Activated effector memory CD4-positive, alpha-beta T cell treated with Interleukin-2 at 50 U/mL for 16 hours (primary cell): ENCODE data around the gene BOLA3.
"Not testable (repeated sequence)": the region's sequence is repeated elsewhere in the genome, so short reads cannot be mapped to it uniquely, and the experiment has no call there.

Source experiments
- DNase-seq: peaks from one replicate; pipeline ENCODE4 v3.0.0-alpha.2; 2020

Gene BOLA3

GRCh38 chr2:74101574-74102300, 46.0 kb downstream of the BOLA3 start:
- DNase-seq: no peak

- DNase-seq: no peak
Measured at GRCh38 chr2:74100254-74101216, 47.2 kb downstream of the BOLA3 start.

GRCh38 chr2:74099835-74100234, 47.9 kb downstream of the BOLA3 start:
- DNase-seq: no peak

GRCh38 chr2:74099271-74099670, 48.4 kb downstream of the BOLA3 start:
- no peak for DNase-seq

- no peak for DNase-seq
Measured at GRCh38 chr2:74097574-74097973, 50.1 kb downstream of the BOLA3 start.

GRCh38 chr2:74096052-74096451, 51.7 kb downstream of the BOLA3 start:
- no peak for DNase-seq

- no peak for DNase-seq
Measured at GRCh38 chr2:74095632-74096031, 52.1 kb downstream of the BOLA3 start.

- no peak for DNase-seq
Measured at GRCh38 chr2:74094291-74094690, 53.4 kb downstream of the BOLA3 start.

GRCh38 chr2:74093840-74094239, 53.9 kb downstream of the BOLA3 start:
- DNase-seq: no peak

- DNase-seq: no peak
Measured at GRCh38 chr2:74093426-74093825, 54.3 kb downstream of the BOLA3 start.

- DNase-seq: no peak
Measured at GRCh38 chr2:74092275-74092674, 55.4 kb downstream of the BOLA3 start.

GRCh38 chr2:74091391-74091790, 56.3 kb downstream of the BOLA3 start:
- DNase-seq: no peak

- no peak for DNase-seq
Measured at GRCh38 chr2:74089816-74090745, 57.6 kb downstream of the BOLA3 start.

GRCh38 chr2:74088676-74089075, 59.0 kb downstream of the BOLA3 start:
- not testable (repeated sequence) for DNase-seq

GRCh38 chr2:74087696-74088095, 60.0 kb downstream of the BOLA3 start:
- no peak for DNase-seq

GRCh38 chr2:74086021-74086420, 61.7 kb downstream of the BOLA3 start:
- DNase-seq: no peak
